Right ventricle myocardium inferior (tissue), 1 donor: Measurements from ENCODE around the gene MOCS2. TPM values are rescaled to one million over a fixed set of nuclear protein-coding genes. Genes with fewer than 3 reads are reported as not detected.
"Not testable (repeated sequence)": the region's sequence is repeated elsewhere in the genome, so short reads cannot be mapped to it uniquely, and the experiment has no call there.

Source experiments
- ATAC-seq: fragments of 200-7000 bp; cut with Tn5 transposase; one replicate; pipeline ENCODE4 v1.9.1; 2020; ENCODE audit warnings: mild to moderate bottlenecking, moderate library complexity
- DNase-seq: peaks from one replicate; pipeline ENCODE4 v3.0.0; 2021; ENCODE audit errors: missing footprints
- intact Hi-C: fragments of 100-400 bp; cut with DNase I; formaldehyde crosslinking; loops from one replicate; pipeline ENCODE4 v1.11.0; 2022
- long read RNA-seq: library from polyadenylated mRNA; unstranded; transcript quantifications from one replicate; pipeline ENCODE4 v2.0.0, GENCODE V29; 2021
- total RNA-seq: library from RNA; stranded (reverse); fragmentation: NEBNext Ultra II Directional; extraction: Animal tissue kit (Norgen Biotek cat#: 25700); gene quantifications from one replicate; pipeline ENCODE4 v1.2.1, GENCODE V29; 2021
- donor health status: DM: no; HTN: yes; CAD: no; lungs with severe emphysema.

MOCS2 gene, protein sequence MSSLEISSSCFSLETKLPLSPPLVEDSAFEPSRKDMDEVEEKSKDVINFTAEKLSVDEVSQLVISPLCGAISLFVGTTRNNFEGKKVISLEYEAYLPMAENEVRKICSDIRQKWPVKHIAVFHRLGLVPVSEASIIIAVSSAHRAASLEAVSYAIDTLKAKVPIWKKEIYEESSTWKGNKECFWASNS
- 93.6 TPM for total RNA-seq
- long read RNA-seq, transcript MOCS2-203 (7 exons, 1,337 nt): major isoform, 55 of 58 reads
- long read RNA-seq, partial matches to known transcripts: 0 of 58 reads
- long read RNA-seq, other reads (novel, unspliced or antisense): 2 of 58 reads

DNA sequence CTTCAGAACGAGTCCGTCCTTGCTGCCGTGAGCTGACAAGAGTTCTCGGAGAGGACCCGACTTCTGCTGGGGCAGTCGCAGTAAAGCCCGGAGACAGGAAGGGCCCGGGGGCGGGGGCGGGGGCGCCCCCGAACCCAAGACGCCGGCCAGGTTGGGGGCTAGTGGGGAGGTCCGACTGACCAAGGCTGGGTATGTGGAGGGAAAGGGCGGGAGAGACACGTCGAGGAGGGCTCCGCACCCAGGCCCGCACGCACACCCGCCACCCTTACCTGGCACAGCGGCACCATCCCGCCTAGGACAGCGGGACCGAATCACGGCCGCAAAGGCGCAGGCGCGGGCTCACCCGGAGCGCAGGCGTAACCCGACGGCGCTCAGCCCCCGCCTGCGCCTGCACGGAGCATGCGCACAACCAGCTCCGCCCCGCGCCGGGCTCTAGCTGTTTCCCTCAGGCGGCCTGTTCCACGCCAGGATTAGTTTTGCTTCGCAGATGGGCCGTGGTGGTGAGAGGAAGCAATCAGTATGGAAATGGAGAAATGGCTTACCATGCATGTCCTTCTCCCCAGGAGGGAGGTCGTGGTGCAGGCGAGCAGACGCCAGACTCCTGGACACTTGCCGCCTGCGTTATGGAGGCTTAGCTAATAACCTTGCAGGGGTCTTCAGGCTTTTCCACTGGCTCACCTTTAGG, at the start of gene MOCS2:
Gene MOCS2, minus strand, starts transcription at position 315 of the 685 bp plus-strand sequence. CDS start 2,583 bp downstream, outside the sequence.
- ATAC-seq (peak; percentile 100), DNase-seq (peak; percentile 95)
- intact Hi-C loops: loop anchor here (10.0 kb wide), 1 partner anchor 315 kb away; no protein-coding TSS in a partner anchor

DNA sequence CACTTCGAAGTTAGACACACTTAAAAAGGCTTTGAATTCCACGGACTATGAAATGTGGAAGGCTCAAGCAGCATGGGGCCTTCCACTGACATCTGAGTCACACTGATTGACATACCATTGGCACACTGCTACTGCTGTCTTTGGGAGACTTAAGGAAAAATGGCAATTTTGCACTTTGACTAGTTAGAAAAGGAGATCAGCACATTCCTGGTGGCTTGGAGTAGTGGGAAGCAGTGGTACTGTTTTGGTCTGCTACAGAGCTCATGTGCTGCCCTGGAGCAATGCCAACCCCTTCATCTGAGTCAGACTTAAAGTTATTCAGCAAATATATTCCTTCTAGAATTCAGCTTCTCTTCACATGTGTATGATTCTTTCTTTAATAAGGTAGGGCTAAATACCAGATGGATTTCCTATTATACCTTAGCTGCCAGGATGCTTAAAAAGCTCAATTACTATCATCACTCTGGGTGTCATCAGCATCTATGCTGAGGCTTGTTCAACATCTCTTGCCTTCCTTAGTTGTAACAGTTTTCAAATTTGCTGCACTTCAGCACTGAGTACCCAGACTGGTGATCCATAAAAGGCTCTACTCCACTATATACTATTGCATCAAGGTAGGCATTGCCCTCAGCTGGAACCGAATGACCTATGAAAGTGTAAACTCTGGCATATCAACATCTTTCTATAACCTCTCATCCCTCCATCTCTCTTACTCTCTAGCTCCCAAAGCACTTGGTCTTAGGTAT, 42.3 kb upstream of the MOCS2 start:
- no peak for ATAC-seq
- DNase-seq: no peak
- intact Hi-C loops: no loop called here

DNA sequence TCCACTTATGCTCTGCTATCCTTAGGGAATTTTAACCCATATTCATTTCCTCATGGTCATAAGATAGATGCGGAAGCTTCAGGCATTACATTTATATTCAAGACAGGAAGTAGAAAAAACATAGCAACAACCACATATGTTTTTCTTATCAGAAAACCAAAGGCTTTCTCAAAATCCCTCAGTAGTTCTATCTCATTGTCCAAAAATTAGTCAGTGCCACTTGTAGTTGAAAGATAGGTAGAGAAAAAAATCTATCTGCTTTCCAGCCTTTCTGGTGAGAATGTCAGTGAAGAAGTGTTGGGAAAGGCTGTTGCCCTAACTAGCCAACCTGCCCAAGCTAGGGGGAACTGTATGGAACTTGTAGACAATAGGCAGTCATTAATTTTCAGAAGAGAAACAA, 23.5 kb upstream of the MOCS2 start:
- intact Hi-C loops: no loop called here
- DNase-seq (no peak), ATAC-seq (no peak)

DNA sequence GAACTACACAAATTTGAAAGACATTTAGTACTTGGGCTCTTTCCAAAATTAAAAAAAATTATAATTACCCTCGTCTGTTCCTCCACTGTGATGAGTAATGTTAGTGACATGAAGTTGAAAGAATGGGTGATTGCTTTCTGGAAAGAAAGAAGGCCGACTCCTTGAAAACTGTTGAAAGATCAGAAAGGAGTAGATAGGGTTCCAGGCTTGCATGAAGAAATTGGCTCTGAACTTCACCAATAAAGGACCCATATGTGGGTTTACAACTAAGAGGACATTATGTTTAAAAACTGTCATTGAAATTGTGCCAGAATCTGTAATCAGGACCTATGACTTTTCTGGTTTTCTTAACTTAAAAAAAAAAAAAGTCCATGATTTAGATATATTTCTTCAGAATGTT, 20.7 kb upstream of the MOCS2 start:
- ATAC-seq (peak; percentile 48), DNase-seq (no peak)
- intact Hi-C loops: no loop called here

DNA sequence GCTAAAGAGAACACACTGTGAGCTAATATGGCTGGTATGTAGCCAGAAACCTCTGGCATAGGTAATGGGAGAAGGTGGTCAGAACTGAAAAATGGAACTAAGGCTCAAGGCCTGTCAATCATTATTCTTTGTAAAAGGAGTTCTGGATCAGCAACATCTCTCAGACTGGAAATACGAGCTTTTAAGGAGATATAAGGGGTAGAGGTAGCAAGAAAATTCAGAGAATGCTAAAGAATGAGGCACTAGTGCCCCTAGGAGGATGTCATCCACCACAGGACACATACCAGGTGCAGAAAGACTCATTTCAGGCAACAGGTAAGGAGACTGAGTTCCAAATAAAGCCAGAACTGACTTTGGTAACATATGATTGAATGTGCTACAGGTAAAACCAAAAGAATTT, 18.9 kb upstream of the MOCS2 start:
- ATAC-seq: no peak
- DNase-seq: no peak
- intact Hi-C loops: no loop called here

DNA sequence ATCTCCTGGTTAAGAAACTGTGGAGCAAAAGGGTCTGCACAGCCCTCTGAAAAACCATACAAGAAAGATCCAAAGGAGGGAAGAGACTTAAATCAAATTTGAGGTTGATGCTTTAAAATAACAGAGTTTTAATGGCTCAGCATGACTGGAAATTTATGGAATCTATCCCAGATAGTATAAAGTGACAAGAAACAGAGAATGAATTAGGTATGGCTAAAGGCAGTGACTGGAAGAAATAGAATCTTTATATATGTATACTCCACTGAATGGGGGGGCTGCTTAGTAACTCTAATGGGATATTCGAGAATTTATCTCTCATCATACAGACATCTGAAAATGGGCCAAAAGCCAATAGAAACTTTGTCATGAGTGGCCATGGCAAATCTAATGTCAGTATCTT, 17.6 kb upstream of the MOCS2 start:
- ATAC-seq (no peak), DNase-seq (no peak)
- intact Hi-C loops: no loop called here

DNA sequence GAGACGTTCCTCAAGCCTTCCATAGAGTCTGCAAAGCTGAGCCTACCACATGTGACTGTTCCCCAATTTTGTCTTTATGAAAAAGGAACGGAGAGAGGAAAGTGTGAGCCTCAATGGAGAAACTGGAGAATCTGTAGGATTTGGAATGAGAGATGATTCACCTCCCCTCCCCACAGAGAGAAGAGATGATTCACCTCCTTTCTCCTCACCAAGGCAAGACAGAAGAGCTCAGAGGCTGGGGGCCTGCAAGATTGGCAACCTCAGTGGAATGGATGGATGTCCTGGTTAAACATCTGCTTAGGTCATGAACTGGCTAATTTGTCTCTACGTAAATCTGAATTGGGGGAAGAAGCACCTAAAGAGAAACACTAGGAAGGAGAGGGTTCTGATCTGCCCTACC, 17.0 kb upstream of the MOCS2 start:
- intact Hi-C loops: no loop called here
- ATAC-seq: no peak
- DNase-seq: no peak

DNA sequence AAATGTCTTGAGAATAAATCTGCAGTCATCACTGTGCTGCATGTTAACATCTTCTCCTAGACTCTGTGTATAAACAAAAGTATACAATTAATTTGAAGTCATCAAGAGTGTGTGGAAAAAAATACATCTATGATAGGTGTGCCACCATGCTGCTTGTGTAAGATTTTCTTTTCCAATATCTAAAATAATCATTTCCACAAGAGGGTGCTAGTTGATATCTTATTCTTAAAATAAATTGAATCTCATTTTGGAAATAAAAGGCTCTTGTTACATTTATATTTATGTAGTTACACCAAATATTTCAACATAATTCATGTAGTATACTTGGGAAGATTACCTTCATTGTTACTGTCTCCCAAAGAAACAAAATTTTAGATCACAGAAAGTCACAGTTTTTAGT, 14.1 kb upstream of the MOCS2 start:
- intact Hi-C loops: loop anchor here (5.0 kb wide), 1 partner anchor 1104 kb away; no protein-coding TSS in a partner anchor

DNA sequence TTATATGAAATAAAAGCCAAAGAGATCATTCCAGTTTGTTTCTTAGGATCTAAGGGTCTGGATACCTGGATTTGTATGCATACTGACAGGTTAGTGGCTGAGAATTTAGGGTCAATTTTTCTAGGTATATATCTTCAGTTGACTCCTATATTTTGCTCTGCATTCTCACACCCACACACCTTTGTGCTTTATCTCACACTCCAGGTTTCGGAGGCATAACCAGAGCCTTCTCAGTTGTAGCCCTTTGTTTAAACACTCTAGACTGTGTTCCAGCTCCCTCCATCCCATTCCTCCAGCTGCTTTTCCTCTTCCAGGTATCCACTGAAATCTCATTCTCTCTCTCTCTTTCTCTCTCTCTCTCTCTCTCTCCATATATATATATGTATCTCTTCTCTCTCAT, 10.6 kb upstream of the MOCS2 start:
- intact Hi-C loops: loop anchor here (5.0 kb wide), 1 partner anchor 1107 kb away; no protein-coding TSS in a partner anchor
- ATAC-seq: no peak

More for the DNA sequence above, 14.1 kb upstream of the MOCS2 start:
- DNase-seq: no peak
- no peak for ATAC-seq

DNA sequence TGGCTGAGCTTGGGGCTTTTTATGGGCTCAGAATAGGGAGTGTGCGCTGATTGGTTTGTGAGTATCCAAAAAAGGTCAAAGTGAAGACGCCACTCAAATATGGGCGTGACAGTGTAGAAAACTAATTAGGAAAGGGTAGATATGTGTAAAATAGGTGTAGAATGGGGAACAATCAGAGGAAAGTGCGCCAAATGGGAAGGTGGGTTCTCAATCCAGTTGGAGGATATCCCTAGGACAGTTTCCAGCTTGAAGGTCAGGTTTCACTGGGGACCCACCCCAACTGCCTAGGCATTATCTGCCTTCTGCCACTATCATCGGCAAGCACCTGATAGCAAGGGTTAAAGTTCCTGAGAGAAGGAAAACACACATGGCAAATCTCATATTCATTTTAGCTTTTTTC, 9.3 kb upstream of the MOCS2 start:
- ATAC-seq: no peak
- intact Hi-C loops: no loop called here
- no peak for DNase-seq

More for the DNA sequence above, 10.6 kb upstream of the MOCS2 start:
- no peak for DNase-seq

DNA sequence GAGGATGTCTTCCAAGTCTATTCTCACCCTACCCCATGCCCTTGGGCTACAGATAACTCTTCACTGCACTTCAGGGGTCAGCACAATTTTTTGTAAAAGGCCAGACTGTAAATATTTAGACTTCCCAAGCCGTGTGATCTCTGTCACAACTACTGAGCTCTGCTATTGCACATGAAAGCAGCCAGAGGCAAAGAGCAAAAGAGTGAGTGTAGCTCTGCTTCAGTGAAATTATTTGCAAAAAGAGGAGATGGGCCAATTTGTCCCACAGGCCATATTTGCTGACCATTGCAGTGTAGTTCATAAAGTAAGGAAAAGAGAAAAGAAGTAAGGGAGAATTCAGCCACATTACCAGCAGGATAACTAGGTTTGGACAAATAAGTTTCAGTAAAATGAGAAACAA, 7.0 kb upstream of the MOCS2 start:
- intact Hi-C loops: no loop called here
- DNase-seq (no peak), ATAC-seq (no peak)

DNA sequence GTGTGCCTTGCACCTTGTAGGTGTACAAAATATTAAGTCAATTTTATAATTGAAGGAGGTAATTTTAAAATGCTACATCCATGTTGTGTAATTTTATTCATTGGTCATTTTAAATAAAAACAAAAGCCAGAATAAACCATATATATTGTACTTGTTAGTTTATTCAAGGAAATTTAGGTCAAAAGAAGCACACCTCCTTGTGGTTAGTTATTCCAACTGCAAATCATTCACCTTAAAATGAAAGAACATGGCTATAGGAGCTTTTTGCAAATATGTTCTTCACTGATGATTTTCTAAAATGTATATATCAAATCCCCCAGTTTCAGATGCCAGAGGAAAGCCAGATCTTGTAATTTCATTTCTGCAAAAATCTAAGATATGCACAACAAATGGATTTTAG, 5.4 kb upstream of the MOCS2 start:
- DNase-seq: no peak
- no peak for ATAC-seq
- intact Hi-C loops: no loop called here

DNA sequence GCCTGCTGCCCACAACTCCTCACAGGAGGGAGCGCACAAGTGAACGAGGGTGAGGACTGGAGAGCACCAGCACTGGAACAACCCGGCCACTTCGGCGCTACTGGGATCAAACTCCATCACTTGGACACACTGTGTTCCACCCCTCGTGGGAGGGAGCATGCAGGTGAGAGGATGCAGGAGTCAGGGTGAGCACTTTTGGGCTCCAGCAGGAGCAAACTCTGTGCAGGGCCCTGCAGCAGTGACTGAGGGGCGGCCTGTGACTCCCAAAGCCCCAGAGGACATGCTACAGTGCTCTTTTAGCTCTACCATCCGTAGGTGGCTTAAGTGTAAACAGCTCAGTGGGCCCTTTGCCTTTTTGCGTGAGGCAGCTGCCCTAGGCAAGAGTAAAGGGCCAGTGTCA, 4.4 kb upstream of the MOCS2 start:
- ATAC-seq (no peak), DNase-seq (no peak)
- intact Hi-C loops: no loop called here

DNA sequence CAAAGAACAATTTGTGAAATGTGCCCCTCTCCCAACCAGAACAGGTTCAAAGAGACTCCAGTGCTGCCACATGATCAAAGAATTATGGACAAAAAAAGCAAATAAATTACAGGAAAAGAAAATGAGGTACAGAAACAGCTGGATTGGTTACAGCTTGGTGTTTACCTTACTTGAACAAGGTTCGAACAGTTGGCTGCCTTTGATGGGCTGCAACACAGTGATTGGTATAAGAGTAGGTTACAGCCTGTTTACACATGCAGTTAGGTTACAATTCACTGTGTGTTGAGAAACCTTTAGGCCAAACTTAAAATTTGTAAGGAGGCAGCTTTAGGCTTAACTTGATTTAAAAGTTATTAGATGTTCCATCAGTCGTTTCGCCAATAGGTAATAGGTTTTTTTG, 3.4 kb upstream of the MOCS2 start:
- ATAC-seq: no peak

DNA sequence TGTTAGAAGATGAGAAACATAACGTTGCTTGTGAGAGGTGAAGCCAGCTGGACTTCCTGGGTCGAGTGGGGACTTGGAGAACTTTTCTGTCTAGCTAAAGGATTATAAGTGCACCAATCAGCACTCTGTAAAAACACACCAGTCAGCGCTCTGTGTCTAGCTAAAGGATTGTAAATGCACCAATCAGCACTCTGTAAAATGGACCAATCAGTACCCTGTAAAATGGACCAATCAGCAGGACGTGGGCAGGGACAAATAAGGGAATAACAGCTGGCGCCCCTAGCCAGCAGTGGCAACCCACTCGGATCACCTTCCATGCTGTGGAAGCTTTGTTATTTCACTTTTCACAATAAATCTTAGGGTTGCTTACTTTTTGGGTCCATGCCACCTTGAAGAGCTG, 2.8 kb upstream of the MOCS2 start:
- intact Hi-C loops, DNase-seq, ATAC-seq: not testable (repeated sequence)

More for the DNA sequence above, 3.4 kb upstream of the MOCS2 start:
- DNase-seq: no peak
- intact Hi-C loops: no loop called here

DNA sequence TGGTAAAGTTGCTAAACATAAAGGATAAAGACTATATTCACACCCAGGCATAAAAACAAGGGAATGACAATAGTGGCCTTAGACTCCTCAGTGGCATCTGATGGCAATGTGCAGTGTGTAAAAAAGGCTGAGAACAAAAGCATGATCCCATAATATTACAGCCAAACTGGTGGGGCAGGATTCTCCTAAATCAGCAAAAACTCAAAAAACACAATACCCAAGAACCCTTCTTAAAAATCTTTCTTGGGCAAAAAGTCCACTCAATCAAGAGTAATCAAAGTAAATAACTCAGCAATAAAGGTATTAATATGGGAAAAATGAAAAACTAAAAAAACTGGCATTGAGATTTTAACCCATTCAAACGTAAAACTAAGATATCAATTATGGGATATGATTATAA, 1.6 kb upstream of the MOCS2 start:
- intact Hi-C loops: no loop called here
- DNase-seq (no peak), ATAC-seq (no peak)

DNA sequence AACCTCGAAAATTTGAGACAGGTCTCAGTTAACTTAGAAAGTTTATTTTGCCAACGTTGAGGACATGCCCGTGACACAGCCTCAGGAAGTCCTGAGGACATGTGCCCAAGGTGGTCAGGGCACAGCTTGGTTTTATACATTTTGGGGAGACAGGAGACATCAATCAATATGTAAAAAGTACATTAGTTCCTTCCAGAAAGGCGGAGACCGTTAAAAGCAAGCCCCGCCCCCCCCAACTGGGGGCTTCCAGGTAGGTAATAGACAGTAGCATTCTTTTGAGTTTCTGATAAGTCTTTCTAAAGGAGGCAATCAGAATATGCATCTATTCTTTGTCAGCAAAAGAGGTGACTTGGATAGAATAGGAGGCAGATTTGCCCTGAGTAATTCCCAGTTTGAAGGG, 599 bp upstream of the MOCS2 start:
- no peak for DNase-seq
- intact Hi-C loops: no loop called here
- ATAC-seq: peak; percentile 4

DNA sequence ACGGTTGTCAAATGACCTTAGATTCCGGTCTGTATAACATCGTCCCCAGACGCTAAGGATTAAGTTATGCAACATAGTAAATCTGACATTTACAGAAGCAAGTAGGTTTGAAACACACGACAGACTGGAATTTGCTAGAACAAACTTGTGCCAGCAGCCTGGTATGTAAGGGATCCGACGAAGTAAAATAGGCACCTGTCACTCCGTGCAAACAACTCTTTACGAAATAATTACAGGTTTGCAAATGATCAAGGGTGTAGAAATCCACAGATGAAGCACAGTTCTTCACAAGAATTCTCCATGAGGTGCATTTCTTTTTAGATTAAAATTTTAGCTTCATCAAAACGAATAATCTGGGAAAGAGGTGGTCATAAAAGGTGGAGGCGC, 508 bp downstream of the MOCS2 start:
- ATAC-seq (no peak), DNase-seq (no peak)
- intact Hi-C loops: loop anchor here (10.0 kb wide), 1 partner anchor 314 kb away; no protein-coding TSS in a partner anchor

DNA sequence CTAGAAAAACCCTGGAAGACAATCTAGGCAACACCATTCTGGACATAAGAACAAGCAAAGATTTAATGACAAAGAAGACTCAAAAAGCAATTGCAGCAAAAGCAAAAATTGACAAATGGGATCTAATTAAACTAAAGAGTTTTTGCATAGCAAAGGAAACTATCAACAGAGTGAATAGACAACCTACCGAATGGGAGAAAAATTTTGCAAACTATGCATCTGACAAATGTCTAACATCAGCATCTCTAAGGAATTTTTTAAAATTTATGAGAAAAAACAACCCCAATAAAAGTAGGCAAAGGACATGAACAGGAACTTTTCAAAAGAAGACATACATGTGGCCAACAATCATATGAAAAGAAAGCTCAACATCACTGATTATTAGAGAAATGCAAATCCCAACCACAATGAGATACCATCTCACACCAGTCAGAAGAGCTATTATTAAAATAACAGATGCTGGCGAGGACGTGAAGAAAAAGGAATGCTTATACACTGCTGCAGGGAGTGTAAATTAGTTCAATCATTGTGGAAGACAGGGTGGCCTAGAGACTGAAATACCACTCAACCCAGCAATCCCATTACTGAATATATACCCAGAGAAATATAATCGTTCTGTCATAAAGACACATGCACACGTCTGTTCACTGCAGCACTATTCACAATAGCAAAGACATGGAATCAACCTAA, 3.8 kb downstream of the MOCS2 start:
- DNase-seq: no peak
- ATAC-seq: no peak
- intact Hi-C loops: loop anchor here (10.0 kb wide), 1 partner anchor 311 kb away; no protein-coding TSS in a partner anchor
